CD4-positive, alpha-beta memory T cell (primary cell): ENCODE data around the gene ANAPC7. TPM values are rescaled to one million over a fixed set of nuclear protein-coding genes. Genes with fewer than 3 reads are reported as not detected.
"Not testable (repeated sequence)": the region's sequence is repeated elsewhere in the genome, so short reads cannot be mapped to it uniquely, and the experiment has no call there.

ENCODE experiments used
- CTCF ChIA-PET: fragments of 350-600 bp; sonication (Branson Sonifier 250); formaldehyde crosslinking; loops from one replicate; lab custom pipeline; 2021; ENCODE audit warnings: inconsistent platforms; ENCODE audit not compliant: partially characterized antibody; lab: Charles Lee
- POLR2A ChIA-PET: fragments of 350-600 bp; sonication (Branson Sonifier 250); formaldehyde crosslinking; loops from one replicate; lab custom pipeline; 2021; ENCODE audit not compliant: partially characterized antibody; lab: Charles Lee
- DNase-seq, 5 donors: peaks; one replicate each; pipeline versions ENCODE4 v3.0.0 to v3.0.0-alpha.2; 2020 to 2022; ENCODE audit warnings: mixed read lengths in 1 of 5
- H3K27ac ChIP-seq: one replicate; pipeline ENCODE4 v1.7.0; 2013; ENCODE audit warnings: low read depth, low read length
- H3K27me3 ChIP-seq: 2 replicates; pipeline ENCODE4 v1.7.0; 2013; ENCODE audit warnings: mild to moderate bottlenecking, low read length, moderate library complexity; ENCODE audit not compliant: insufficient read depth
- H3K36me3 ChIP-seq: 2 replicates; pipeline ENCODE4 v1.7.0; 2013; ENCODE audit warnings: mild to moderate bottlenecking, low read length, moderate library complexity; ENCODE audit not compliant: insufficient read depth
- H3K4me1 ChIP-seq: 2 replicates; pipeline ENCODE4 v1.7.0; 2013; ENCODE audit warnings: mild to moderate bottlenecking, low read length, moderate library complexity; ENCODE audit not compliant: insufficient read depth
- H3K4me3 ChIP-seq, 2 donors: one replicate each; pipeline ENCODE4 v1.7.0; 2013; ENCODE audit warnings: low read length in 2 of 2, mild to moderate bottlenecking in 1 of 2
- H3K9me3 ChIP-seq, 2 donors: one replicate each; pipeline ENCODE4 v1.7.0; 2013; ENCODE audit warnings: low read length in 2 of 2, control low read depth in 1 of 2; ENCODE audit not compliant: control insufficient read depth in 1 of 2
- H3K27ac Mint-ChIP-seq, 7 donors: one replicate each; pipeline ENCODE4 v1.8.0; 2020 to 2021; ENCODE audit warnings: mixed read lengths in 7 of 7, mild to moderate bottlenecking in 6 of 7, inconsistent platforms in 3 of 7, moderate library complexity in 3 of 7
- H3K27me3 Mint-ChIP-seq, 2 donors: one replicate each; pipeline ENCODE4 v1.8.0; 2020 to 2021; ENCODE audit warnings: mixed read lengths in 2 of 2
- H3K36me3 Mint-ChIP-seq, 2 donors: one replicate each; pipeline ENCODE4 v1.8.0; 2020 to 2021; ENCODE audit warnings: mixed read lengths in 2 of 2, inconsistent platforms in 1 of 2, mild to moderate bottlenecking in 1 of 2
- H3K4me1 Mint-ChIP-seq, 4 donors: one replicate each; pipeline ENCODE4 v1.8.0; 2020 to 2021; ENCODE audit warnings: mixed read lengths in 4 of 4, mild to moderate bottlenecking in 1 of 4
- H3K4me3 Mint-ChIP-seq, 8 donors: one replicate each; pipeline ENCODE4 v1.8.0; 2020 to 2021; ENCODE audit warnings: mixed read lengths in 8 of 8, mild to moderate bottlenecking in 7 of 8, moderate library complexity in 6 of 8, inconsistent platforms in 3 of 8
- H3K9me3 Mint-ChIP-seq, 8 donors: one replicate each; pipeline ENCODE4 v1.8.0; 2020 to 2021; ENCODE audit warnings: mixed read lengths in 8 of 8, mild to moderate bottlenecking in 5 of 8, inconsistent platforms in 3 of 8, moderate library complexity in 1 of 8
- intact Hi-C: fragments of 100-400 bp; cut with micrococcal nuclease; formaldehyde crosslinking; loops from one replicate; pipeline ENCODE4 v1.15.1; 2023
- polyA plus RNA-seq, 2 donors: library from polyadenylated mRNA; unstranded; fragments of 300-500 nt; fragmentation: Illumina TruSeq; gene quantifications; one replicate each; pipeline ENCODE4 v1.2.3, GENCODE V29; 2021
- total RNA-seq, 2 experiments: library from RNA; stranded (reverse); gene quantifications; one replicate each; pipeline ENCODE4 v1.2.3, GENCODE V29; 2021

ANAPC7 gene
- total and polyA plus RNA-seq, 4 experiments from 2014 or later, result 28.8 to 70.1 (median 50.4) TPM

DNA sequence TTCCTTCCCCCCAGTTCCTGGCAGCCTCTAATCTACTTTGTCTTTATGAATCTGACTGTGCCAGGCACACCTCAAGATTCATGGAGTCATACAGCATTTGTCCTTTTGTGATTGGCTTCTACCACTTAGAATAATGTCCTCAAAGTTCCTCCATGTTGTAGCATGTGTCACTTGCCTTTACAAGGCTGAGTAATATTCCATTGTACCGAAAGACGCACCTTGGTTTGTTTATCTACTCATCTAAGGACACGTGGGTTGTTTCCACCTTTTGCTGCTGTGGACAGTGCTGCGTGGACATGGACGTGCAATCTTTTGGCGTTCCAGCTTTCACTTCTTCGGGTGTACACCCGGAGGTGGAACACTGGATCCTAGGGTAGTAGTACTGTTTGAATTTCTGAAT, 33.5 kb downstream of the ANAPC7 start:
- no peaks in the 10 kb centered on the region for H3K9me3 Mint-ChIP-seq
- Histone ChIP-seq H3K36me3 (peaks cover 25% of the 10 kb centered on the region), H3K9me3 (no peaks in the 10 kb centered on the region), H3K4me1 (no peaks in the 10 kb centered on the region), H3K27ac (no peak overlapping the region), H3K4me3 (no peak overlapping the region), H3K27me3 (no peaks in the 10 kb centered on the region)
- no peak for DNase-seq
- H3K27me3 Mint-ChIP-seq, result no peaks in the 10 kb centered on the region
- H3K36me3 Mint-ChIP-seq, result peaks cover 9 to 30% of the 10 kb centered on the region in 2 donors
- ChIA-PET CTCF (no interaction called here), POLR2A (no interaction called here)
- peaks cover 0 to 5% (median under 1%) of the 10 kb centered on the region in 4 donors for H3K4me1 Mint-ChIP-seq
- intact Hi-C loops, result no loop called here
- no peak overlapping the region for H3K4me3 Mint-ChIP-seq
- H3K27ac Mint-ChIP-seq, result peak overlapping the region in 2 of 7 donors; percentile 1 to 59

DNA sequence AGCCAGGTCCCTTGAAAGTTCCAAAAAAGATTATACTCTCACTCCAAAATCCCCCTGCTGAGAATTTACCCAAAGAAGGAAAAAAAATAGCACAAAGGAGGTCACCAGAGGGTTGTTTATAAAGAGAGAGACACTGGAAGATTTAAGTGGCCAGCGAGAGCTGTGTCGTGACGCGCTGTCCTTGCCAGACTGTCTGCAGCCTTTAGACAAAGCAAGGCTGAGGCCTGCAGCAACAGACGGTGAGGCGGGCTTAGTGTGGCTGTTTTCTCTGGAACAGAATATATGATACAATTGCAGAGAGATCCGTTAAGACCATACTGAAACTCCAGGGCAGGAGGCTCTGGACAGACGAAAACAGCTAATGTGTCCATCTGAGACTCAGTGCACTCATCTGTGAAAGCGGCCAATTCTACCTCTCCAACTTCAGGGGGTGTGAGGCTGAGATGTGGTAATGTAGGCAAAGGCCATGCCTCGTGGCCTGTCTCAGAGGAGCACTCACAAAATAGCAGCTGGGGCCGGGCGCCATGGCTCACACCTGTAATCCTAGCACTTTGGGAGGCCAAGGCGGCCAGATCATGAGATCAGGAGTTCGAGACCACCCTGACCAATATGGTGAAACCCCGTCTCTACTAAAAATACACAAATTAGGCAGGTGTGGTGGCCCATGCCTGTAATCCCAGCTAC, 36.2 kb downstream of the ANAPC7 start:
- ChIA-PET CTCF (no interaction called here), POLR2A (no interaction called here)
- Histone ChIP-seq H3K4me1 (no peaks in the 10 kb centered on the region), H3K27me3 (no peaks in the 10 kb centered on the region), H3K4me3 (no peak overlapping the region), H3K27ac (no peak overlapping the region), H3K36me3 (no peaks in the 10 kb centered on the region), H3K9me3 (no peaks in the 10 kb centered on the region)
- Mint-ChIP-seq H3K36me3 (peaks cover 0 to 9% of the 10 kb centered on the region in 2 donors), H3K4me1 (peaks cover 0 to 5% (median under 1%) of the 10 kb centered on the region in 4 donors), H3K27ac (no peak overlapping the region), H3K9me3 (no peaks in the 10 kb centered on the region), H3K27me3 (no peaks in the 10 kb centered on the region), H3K4me3 (no peak overlapping the region)
- intact Hi-C loops, result no loop called here
- DNase-seq, result no peak

DNA sequence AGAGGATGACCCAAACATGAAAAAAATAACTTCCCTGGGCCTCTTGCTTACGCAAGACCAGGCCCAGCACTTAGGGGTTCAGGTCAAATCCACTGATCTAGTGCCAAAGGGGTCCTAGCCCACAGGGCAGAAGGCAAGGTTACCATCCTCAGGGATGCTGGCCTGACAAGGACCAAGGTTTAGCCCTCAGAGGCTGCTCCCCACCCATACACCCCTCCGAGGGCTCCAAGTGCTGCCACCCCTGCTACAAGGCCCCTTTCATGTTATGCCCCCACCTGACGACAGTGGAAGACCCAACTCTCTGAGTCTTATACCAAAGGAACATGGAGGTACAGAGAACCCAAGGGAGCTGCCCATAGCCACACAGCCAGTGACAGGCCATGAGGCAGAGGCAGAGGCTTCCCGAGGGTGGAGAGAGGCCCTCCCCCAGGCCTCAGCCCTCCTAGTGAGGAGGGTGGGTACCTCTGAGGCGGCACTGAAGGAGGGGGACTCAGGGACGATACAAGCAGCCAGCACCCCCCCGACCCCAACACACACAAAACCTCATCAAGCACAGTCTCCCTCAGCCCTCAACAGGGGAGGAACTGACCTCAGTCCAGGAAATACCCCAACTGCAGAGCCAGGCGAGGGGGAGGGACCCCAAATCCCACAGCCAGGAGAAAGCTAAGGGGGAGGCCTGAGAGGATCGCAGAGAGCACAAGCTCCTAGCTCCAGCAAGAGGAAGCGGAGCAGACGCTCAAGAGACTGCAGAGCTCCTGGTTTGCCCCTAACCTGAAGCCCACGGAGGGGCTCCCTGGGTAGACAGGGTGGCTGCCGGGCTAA, 37.0 kb downstream of the ANAPC7 start:
- Mint-ChIP-seq H3K27ac (peak overlapping the region in 1 of 7 donors; percentile 35), H3K27me3 (no peaks in the 10 kb centered on the region), H3K4me3 (no peak overlapping the region), H3K36me3 (peaks cover 0 to under 1% of the 10 kb centered on the region in 2 donors), H3K9me3 (no peaks in the 10 kb centered on the region), H3K4me1 (peaks cover 0 to 1% (median 0%) of the 10 kb centered on the region in 4 donors)
- Histone ChIP-seq H3K4me3 (no peak overlapping the region), H3K36me3 (no peaks in the 10 kb centered on the region), H3K4me1 (no peaks in the 10 kb centered on the region), H3K27ac (no peak overlapping the region), H3K27me3 (no peaks in the 10 kb centered on the region), H3K9me3 (no peaks in the 10 kb centered on the region)
- no peak for DNase-seq
- ChIA-PET CTCF (no interaction called here), POLR2A (no interaction called here)
- intact Hi-C loops, result no loop called here

DNA sequence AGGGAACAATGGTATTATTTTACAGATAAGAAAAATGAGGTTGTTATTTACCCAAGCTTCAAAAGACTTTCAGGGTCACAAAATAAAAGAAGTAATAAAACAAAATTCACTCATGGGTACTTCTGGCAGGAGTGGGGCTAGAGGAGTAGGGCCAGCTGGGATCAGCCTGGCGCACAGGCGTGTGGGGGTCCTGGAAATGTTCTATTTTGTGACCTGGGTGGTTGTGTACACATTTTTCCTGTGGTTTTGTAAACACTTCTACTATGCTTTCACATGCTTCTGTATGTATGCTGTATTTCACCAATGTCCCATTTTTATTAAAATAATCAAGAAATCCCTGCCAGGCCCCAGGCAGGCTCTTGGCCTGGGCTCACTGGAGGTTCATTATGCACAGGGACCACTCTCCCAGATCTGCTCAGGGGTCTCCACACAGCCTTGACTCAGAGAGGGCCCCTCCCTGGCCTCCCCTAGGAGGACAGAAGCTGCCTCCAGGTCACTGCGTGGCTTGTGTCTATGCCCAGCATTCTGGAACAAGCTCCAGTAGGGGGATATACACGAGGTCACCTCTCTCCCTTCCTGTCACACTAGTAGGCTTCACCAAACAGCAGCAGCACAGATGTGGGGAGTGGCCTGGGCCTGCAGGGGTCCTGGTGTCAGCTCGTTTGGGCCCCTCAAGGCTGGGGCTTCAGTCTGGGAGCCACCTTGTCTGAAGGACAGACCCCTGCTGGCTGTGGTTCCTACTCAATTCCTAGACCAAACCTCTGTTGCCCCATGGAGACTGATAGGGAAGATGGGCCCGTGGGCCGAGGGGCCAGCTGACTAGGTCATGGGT, 37.8 kb downstream of the ANAPC7 start:
- intact Hi-C loops, result no loop called here
- no peaks in the 10 kb centered on the region for H3K36me3 ChIP-seq
- H3K36me3 Mint-ChIP-seq, result no peaks in the 10 kb centered on the region
- ChIA-PET POLR2A (no interaction called here), CTCF (no interaction called here)
- H3K9me3 Mint-ChIP-seq, result no peaks in the 10 kb centered on the region
- H3K4me3 Mint-ChIP-seq, result no peak overlapping the region
- no peak overlapping the region for H3K27ac ChIP-seq
- H3K27me3 Mint-ChIP-seq, result no peaks in the 10 kb centered on the region
- no peaks in the 10 kb centered on the region for H3K9me3 ChIP-seq
- H3K4me1 ChIP-seq, result no peaks in the 10 kb centered on the region
- no peaks in the 10 kb centered on the region for H3K27me3 ChIP-seq
- peak overlapping the region in 1 of 7 donors; percentile 50 for H3K27ac Mint-ChIP-seq
- H3K4me1 Mint-ChIP-seq, result peaks cover 0 to 1% (median 0%) of the 10 kb centered on the region in 4 donors
- DNase-seq, result no peak
- H3K4me3 ChIP-seq, result no peak overlapping the region

DNA sequence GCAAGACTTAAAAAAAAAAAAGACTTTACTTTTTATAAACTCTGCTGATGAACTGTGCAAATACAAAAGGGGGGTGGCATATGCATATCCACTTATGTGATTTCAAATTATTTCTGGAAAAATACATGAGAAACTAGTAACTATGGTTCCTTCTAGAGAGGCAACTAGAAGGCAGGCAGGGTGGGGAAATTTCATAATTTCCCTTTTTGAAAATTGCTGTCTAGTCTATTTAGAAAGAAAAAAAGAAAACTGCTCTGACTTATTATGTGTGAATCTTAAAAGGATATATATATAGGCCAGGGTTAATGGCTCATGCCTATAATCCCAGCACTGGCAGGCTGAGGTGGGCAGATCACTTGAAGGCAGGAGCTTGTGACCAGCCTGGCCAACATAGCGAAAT, 42.3 kb downstream of the ANAPC7 start:
- Mint-ChIP-seq H3K36me3 (no peaks in the 10 kb centered on the region), H3K9me3 (no peaks in the 10 kb centered on the region), H3K27me3 (no peaks in the 10 kb centered on the region), H3K27ac (no peak overlapping the region), H3K4me3 (no peak overlapping the region), H3K4me1 (peaks cover 0 to 1% (median 0%) of the 10 kb centered on the region in 4 donors)
- Histone ChIP-seq H3K36me3 (no peaks in the 10 kb centered on the region), H3K27ac (no peak overlapping the region), H3K9me3 (no peaks in the 10 kb centered on the region), H3K4me3 (no peak overlapping the region), H3K27me3 (no peaks in the 10 kb centered on the region), H3K4me1 (no peaks in the 10 kb centered on the region)
- ChIA-PET POLR2A (no interaction called here), CTCF (interaction anchor here (0.7 kb wide), 1 partner anchor 24 kb away, joined by 3 read pairs; no protein-coding TSS in a partner anchor)
- intact Hi-C loops, result no loop called here
- no peak for DNase-seq

DNA sequence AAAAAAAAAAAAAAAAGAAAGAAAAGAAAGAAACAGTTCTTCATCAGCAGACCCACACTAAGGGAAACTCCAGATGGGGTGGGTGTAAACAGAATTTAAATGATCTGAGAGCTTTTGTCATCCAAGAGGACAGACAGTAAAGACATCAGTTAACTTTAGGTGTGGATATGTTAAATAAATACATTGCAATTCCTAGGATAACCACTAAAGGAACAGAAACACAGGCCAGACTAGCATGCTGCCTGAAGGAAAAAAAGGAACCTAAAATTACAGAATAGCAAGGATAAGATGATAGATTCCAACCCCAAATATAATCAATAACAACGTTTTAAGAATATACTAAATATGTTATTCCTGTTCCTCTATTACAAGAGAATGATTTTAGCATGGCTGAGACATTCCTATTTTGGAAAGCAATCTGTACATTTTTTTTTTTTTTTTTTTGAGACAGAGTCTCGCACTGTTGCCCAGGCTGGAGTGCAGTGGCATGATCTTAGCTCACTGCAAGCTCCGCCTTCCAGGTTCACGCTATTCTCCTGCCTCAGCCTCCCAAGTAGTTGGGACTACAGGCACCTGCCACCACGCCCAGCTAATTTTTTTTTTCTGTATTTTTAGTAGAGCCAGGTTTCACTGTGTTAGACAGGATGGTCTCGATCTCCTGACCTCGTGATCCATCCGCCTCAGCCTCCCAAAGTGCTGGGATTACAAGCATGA, 45.0 kb downstream of the ANAPC7 start:
- peak overlapping the region in 1 of 7 donors; percentile 31 for H3K27ac Mint-ChIP-seq
- H3K36me3 ChIP-seq, H3K27ac ChIP-seq, H3K4me1 ChIP-seq, H3K4me3 Mint-ChIP-seq, H3K27me3 Mint-ChIP-seq, H3K9me3 ChIP-seq, H3K9me3 Mint-ChIP-seq, H3K27me3 ChIP-seq, H3K4me3 ChIP-seq, H3K36me3 Mint-ChIP-seq, DNase-seq: not testable (repeated sequence)
- ChIA-PET CTCF (interaction anchor here (0.6 kb wide), 1 partner anchor 206 kb away, joined by 3 read pairs; no protein-coding TSS in a partner anchor), POLR2A (interaction anchor here (0.6 kb wide), 1 partner anchor 82 kb away, joined by 4 read pairs; no protein-coding TSS in a partner anchor)
- peaks cover 10 to 16% (median 14%) of the 10 kb centered on the region in 4 donors for H3K4me1 Mint-ChIP-seq
- intact Hi-C loops, result loop anchor here (10.0 kb wide), 1 partner anchor 526 kb away; no protein-coding TSS in a partner anchor
